Measurements from ENCODE around the gene TRIOBP. TPM values are rescaled to one million over a fixed set of nuclear protein-coding genes. Genes with fewer than 3 reads are reported as not detected.

TRIOBP gene
- total and polyA plus RNA-seq, 2 of the 4 experiments (the other 2 are of a cell fraction), result 46.4 to 69.8 TPM

GRCh38 chr22:37784829-37785495 lies 88.1 kb downstream of the TRIOBP start:
- no peak overlapping the region for H3K23ac ChIP-seq (ENCODE audit: low read depth, low read length)
- no peak overlapping the region for H2AK9ac ChIP-seq (replicated peaks; ENCODE audit: low read depth, low read length, poor library complexity)
- H3K4ac ChIP-seq (ENCODE audit: low read depth, low read length), result no peak overlapping the region
- intact Hi-C loops (cut with micrococcal nuclease) (no loop called here), dilution Hi-C loops (cut with HindIII; ENCODE audit: low sequenced_read_pairs, unreplicated experiment) (no loop called here), in situ Hi-C loops (cut with MboI; ENCODE audit: low sequenced_read_pairs) (no loop called here)
- no peak overlapping the region; the same call in 1 of the 2 replicates for H2BK20ac ChIP-seq (ENCODE audit: low read depth, low read length)
- H3K36me3 ChIP-seq (ENCODE audit: control insufficient read depth, insufficient read depth, low read length), result no peaks in the 10 kb centered on the region
- no peak overlapping the region for H4K8ac ChIP-seq (ENCODE audit: low read depth in 2 of 2, low read length in 2 of 2)
- H4K20me1 ChIP-seq (ENCODE audit: insufficient read depth, low read length), result no peaks in the 10 kb centered on the region
- H3K9me1 ChIP-seq (ENCODE audit: insufficient read depth, low read length), result peaks cover 10% of the 10 kb centered on the region; the same call in 1 of the 2 replicates
- no peak overlapping the region for H4K5ac ChIP-seq (ENCODE audit: low read depth, low read length)
- TF ChIP-seq MXI1 (IDR thresholded peaks at IDR 0.05; ENCODE audit: borderline replicate concordance, low read depth, low read length) (no peak), RAD21 (IDR thresholded peaks at IDR 0.05; ENCODE audit: low read length) (no peak), CHD1 (IDR thresholded peaks at IDR 0.05; ENCODE audit: low read depth, low read length) (no peak), CTCF (conservative IDR thresholded peaks at IDR 0.05; ENCODE audit: low read depth, low read length) (no peak), POLR2A (IDR thresholded peaks at IDR 0.05; ENCODE audit: low read depth, low read length) (no peak), NFE2L2 (IDR thresholded peaks at IDR 0.05; ENCODE audit: low read depth, low read length) (no peak), CEBPB (IDR thresholded peaks at IDR 0.05; ENCODE audit: low read depth, low read length) (no peak), MAZ (IDR thresholded peaks at IDR 0.05; ENCODE audit: borderline replicate concordance, low read depth, low read length) (no peak), FOS (IDR thresholded peaks at IDR 0.05; ENCODE audit: low read depth, low read length) (no peak), MAFK (IDR thresholded peaks at IDR 0.05; ENCODE audit: low read depth, low read length) (no peak), USF2 (IDR thresholded peaks at IDR 0.05; ENCODE audit: low read depth, low read length) (no peak), RCOR1 (IDR thresholded peaks at IDR 0.05; ENCODE audit: insufficient replicate concordance, low read length) (no peak), SMC3 (IDR thresholded peaks at IDR 0.05; ENCODE audit: low read depth, low read length) (no peak), ELK1 (IDR thresholded peaks at IDR 0.05; ENCODE audit: borderline replicate concordance, low read depth, low read length) (no peak), BHLHE40 (IDR thresholded peaks at IDR 0.05; ENCODE audit: low read depth, low read length) (no peak), RFX5 (IDR thresholded peaks at IDR 0.05; ENCODE audit: low read depth, low read length) (no peak)
- H3K9me3 ChIP-seq (ENCODE audit: control insufficient read depth, insufficient read depth, low read length), result no peaks in the 10 kb centered on the region
- H3K4me1 ChIP-seq (ENCODE audit: control insufficient read depth, insufficient read depth, low read length), result peaks cover 5% of the 10 kb centered on the region; the same call in 1 of the 2 replicates
- no peak overlapping the region for H2BK15ac ChIP-seq (ENCODE audit: low read depth, low read length)
- POLR2A ChIA-PET (ENCODE audit: unreplicated experiment), result interaction anchor here (0.5 kb wide), 1 partner anchor 205 kb away, joined by 3 read pairs; the partner anchor contains the start of gene LGALS2
- ATAC-seq (ENCODE audit: low read depth) (no peak), DNase-seq (no peak)
- no peak overlapping the region for H2AK5ac ChIP-seq (ENCODE audit: low read depth, low read length)
- no peak overlapping the region for H3K4me2 ChIP-seq (ENCODE audit: low read depth, low read length)
- no peak overlapping the region for H4K91ac ChIP-seq (ENCODE audit: insufficient read depth, low read depth, low read length)
- BruUV-seq (replicated peaks), result no TSS peak
- no peak overlapping the region for H2BK5ac ChIP-seq (ENCODE audit: low read depth, low read length, poor library complexity, severe bottlenecking)
- H3K9ac ChIP-seq (ENCODE audit: low read depth, low read length), result no peak overlapping the region
- H3K27ac ChIP-seq (ENCODE audit: insufficient read depth, low read length), result no peak overlapping the region
- no peak overlapping the region for H3K14ac ChIP-seq (replicated peaks; ENCODE audit: low read depth, low read length)
- H2BK120ac ChIP-seq (ENCODE audit: low read depth, low read length), result no peak overlapping the region
- no peak overlapping the region for H3K4me3 ChIP-seq (ENCODE audit: insufficient read depth, low read depth, low read length)
- CTCF ChIA-PET, result no interaction called here
- 64% methylated on average over 4 of the region's 11 CpGs; no CpG with 5 or more reads in 1 of the 2 experiments for whole genome bisulfite sequencing, 2 experiments (ENCODE audit: extremely low coverage in 2 of 2, insufficient read length in 1 of 2)
- peaks cover 0 to 3% of the 10 kb centered on the region in 2 experiments; a peak in 1 of 4 replicates for H3K79me1 ChIP-seq (ENCODE audit: low read depth in 1 of 2, low read length in 2 of 2)
- no peak overlapping the region for H3K18ac ChIP-seq (ENCODE audit: low read depth, low read length)
- no peak overlapping the region for H2AFZ ChIP-seq (replicated peaks; ENCODE audit: low read length, poor library complexity)
- H3K27me3 ChIP-seq (ENCODE audit: control insufficient read depth, insufficient read depth, low read length), result no peaks in the 10 kb centered on the region
- H3K56ac ChIP-seq (ENCODE audit: extremely low read depth, insufficient read depth, low read length), result no peak overlapping the region

Measured in IMR-90 (cell line).